KMS-11 (cell line): ENCODE data around the gene SLC10A7.

Experiments used
- H2AFZ ChIP-seq: fragments of 200-600 bp; sonication (generic); 2 replicates; pipeline ENCODE4 v1.6.1; 2016; ENCODE audit warnings: antibody characterized with exemption, mixed run types, low read depth
- H3K27ac ChIP-seq: fragments of 200-600 bp; sonication (generic); 2 replicates; pipeline ENCODE4 v1.6.1; 2016; ENCODE audit warnings: mild to moderate bottlenecking, mixed run types
- H3K27me3 ChIP-seq: fragments of 200-600 bp; sonication (generic); 2 replicates; pipeline ENCODE4 v1.6.1; 2017; ENCODE audit warnings: mild to moderate bottlenecking, low read depth, mixed run types, moderate library complexity; ENCODE audit not compliant: insufficient read depth
- H3K36me3 ChIP-seq: fragments of 200-600 bp; sonication (generic); 2 replicates; pipeline ENCODE4 v1.6.1; 2017; ENCODE audit warnings: mild to moderate bottlenecking, mixed run types; ENCODE audit not compliant: insufficient read depth
- H3K4me1 ChIP-seq: fragments of 200-600 bp; sonication (generic); 2 replicates; pipeline ENCODE4 v1.6.1; 2016; ENCODE audit warnings: mild to moderate bottlenecking, low read depth, mixed run types; ENCODE audit not compliant: poor library complexity, severe bottlenecking
- H3K4me2 ChIP-seq: fragments of 200-600 bp; sonication (generic); 2 replicates; pipeline ENCODE4 v1.7.0; 2016; ENCODE audit warnings: mild to moderate bottlenecking, mixed run types
- H3K4me3 ChIP-seq: fragments of 200-600 bp; sonication (generic); IDR thresholded peaks from 2 replicates; pipeline ENCODE4 v1.6.1; 2017; ENCODE audit warnings: low read depth, low read length, mixed read lengths; ENCODE audit not compliant: insufficient read depth
- H3K79me2 ChIP-seq: fragments of 200-600 bp; sonication (generic); 2 replicates; pipeline ENCODE4 v1.6.1; 2016; ENCODE audit warnings: low read depth, mixed run types; ENCODE audit not compliant: insufficient read depth
- H3K9ac ChIP-seq: fragments of 200-600 bp; sonication (generic); 2 replicates; pipeline ENCODE4 v1.6.1; 2016; ENCODE audit warnings: mild to moderate bottlenecking, mixed run types
- H4K20me1 ChIP-seq: fragments of 200-600 bp; sonication (generic); 2 replicates; pipeline ENCODE4 v1.6.1; 2016; ENCODE audit warnings: mild to moderate bottlenecking, mixed run types; ENCODE audit not compliant: insufficient read depth
- TF ChIP-seq, protein P1 (sequence below): fragments of 200-600 bp; sonication (generic); conservative IDR thresholded peaks from 2 replicates; pipeline ENCODE4 v1.6.1; 2017; ENCODE audit warnings: low read depth, mild to moderate bottlenecking, antibody characterized with exemption, low read length, moderate library complexity, mixed read lengths

The SLC10A7 gene

DNA sequence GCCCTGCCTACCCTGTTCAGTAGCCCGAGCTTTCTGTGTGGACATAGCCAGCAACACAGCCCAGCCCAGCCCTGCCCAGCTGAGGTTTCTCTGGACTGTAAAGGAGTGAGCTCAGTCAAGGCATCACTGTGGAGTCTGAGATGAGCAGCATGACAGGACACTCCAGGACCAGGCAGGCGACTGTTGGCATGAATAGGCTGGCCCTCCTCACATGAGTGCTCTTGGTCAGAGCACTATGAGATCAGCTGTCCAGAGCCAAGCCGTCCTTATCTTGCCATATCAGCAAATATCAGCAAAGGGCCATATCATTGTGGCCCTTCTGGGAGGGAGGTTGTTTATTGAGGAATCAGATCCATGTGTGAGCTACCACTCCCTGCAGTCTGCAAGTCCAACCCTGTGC lies 276.5 kb downstream of the SLC10A7 start:
- Histone ChIP-seq H3K4me3 (no peak overlapping the region), H3K27ac (no peak overlapping the region), H3K27me3 (no peaks in the 10 kb centered on the region)

DNA sequence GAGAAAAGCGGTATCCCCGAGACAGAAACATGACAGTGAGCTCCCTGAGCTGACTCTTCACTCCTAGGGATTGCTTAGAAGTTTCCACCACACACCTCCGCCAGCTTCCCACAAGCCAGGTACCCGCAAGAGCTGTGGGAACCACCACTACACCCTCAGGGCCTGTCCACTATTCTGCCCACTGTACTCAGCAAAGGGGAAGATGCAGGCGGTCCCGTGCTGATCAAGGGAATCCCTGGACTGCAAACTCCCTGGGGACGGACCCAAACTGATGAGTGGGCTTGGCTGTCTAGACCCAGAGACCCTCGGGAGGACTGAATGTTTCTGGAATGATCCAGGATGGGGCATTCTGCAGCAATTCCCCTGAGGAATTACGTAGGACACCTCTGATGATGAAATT lies 277.2 kb downstream of the SLC10A7 start:
- no peak overlapping the region for H3K9ac ChIP-seq
- H2AFZ ChIP-seq, result no peak overlapping the region
- no peaks in the 10 kb centered on the region for H3K36me3 ChIP-seq
- H3K79me2 ChIP-seq, result no peaks in the 10 kb centered on the region
- H3K4me1 ChIP-seq, result no peaks in the 10 kb centered on the region
- H3K4me3 ChIP-seq, result no peak overlapping the region
- no peaks in the 10 kb centered on the region for H4K20me1 ChIP-seq
- TF ChIP-seq, protein P1, sequence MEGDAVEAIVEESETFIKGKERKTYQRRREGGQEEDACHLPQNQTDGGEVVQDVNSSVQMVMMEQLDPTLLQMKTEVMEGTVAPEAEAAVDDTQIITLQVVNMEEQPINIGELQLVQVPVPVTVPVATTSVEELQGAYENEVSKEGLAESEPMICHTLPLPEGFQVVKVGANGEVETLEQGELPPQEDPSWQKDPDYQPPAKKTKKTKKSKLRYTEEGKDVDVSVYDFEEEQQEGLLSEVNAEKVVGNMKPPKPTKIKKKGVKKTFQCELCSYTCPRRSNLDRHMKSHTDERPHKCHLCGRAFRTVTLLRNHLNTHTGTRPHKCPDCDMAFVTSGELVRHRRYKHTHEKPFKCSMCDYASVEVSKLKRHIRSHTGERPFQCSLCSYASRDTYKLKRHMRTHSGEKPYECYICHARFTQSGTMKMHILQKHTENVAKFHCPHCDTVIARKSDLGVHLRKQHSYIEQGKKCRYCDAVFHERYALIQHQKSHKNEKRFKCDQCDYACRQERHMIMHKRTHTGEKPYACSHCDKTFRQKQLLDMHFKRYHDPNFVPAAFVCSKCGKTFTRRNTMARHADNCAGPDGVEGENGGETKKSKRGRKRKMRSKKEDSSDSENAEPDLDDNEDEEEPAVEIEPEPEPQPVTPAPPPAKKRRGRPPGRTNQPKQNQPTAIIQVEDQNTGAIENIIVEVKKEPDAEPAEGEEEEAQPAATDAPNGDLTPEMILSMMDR, result no peak
- H3K27me3 ChIP-seq, result no peaks in the 10 kb centered on the region
- no peak overlapping the region for H3K27ac ChIP-seq
- H3K4me2 ChIP-seq, result no peak overlapping the region

More for the DNA sequence above, 276.5 kb downstream of the SLC10A7 start:
- Histone ChIP-seq H3K9ac (no peak overlapping the region), H3K36me3 (no peaks in the 10 kb centered on the region), H3K4me1 (no peaks in the 10 kb centered on the region), H3K79me2 (no peaks in the 10 kb centered on the region), H3K4me2 (no peak overlapping the region), H2AFZ (no peak overlapping the region), H4K20me1 (no peaks in the 10 kb centered on the region)
- TF ChIP-seq, protein P1, result no peak

DNA sequence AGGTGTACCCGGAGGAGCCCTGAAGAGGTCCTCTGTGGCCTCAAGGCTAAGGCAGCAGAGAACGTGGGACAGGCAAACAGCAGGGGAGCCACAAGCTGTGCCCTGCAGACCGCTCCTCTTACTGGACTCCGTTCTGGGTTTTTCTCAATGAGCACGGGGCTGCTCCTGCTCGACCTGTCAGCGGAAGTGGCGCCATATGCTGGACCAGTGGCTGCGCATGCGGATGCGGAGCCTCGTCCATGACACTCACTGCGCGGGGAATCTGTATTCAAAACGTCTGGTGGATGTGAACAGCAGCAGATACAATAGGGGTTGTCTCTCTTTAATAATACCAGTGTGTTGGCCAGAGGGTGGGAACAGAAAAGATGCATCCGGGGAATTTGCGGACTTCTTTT lies 277.9 kb downstream of the SLC10A7 start:
- H3K36me3 ChIP-seq, result no peaks in the 10 kb centered on the region
- no peak overlapping the region for H3K27ac ChIP-seq
- H4K20me1 ChIP-seq, result no peaks in the 10 kb centered on the region
- no peak overlapping the region for H3K4me2 ChIP-seq
- TF ChIP-seq, protein P1, result no peak
- H3K9ac ChIP-seq, result no peak overlapping the region
- H3K4me1 ChIP-seq, result no peaks in the 10 kb centered on the region
- no peaks in the 10 kb centered on the region for H3K27me3 ChIP-seq
- H3K4me3 ChIP-seq, result no peak overlapping the region
- no peaks in the 10 kb centered on the region for H3K79me2 ChIP-seq
- H2AFZ ChIP-seq, result no peak overlapping the region

DNA sequence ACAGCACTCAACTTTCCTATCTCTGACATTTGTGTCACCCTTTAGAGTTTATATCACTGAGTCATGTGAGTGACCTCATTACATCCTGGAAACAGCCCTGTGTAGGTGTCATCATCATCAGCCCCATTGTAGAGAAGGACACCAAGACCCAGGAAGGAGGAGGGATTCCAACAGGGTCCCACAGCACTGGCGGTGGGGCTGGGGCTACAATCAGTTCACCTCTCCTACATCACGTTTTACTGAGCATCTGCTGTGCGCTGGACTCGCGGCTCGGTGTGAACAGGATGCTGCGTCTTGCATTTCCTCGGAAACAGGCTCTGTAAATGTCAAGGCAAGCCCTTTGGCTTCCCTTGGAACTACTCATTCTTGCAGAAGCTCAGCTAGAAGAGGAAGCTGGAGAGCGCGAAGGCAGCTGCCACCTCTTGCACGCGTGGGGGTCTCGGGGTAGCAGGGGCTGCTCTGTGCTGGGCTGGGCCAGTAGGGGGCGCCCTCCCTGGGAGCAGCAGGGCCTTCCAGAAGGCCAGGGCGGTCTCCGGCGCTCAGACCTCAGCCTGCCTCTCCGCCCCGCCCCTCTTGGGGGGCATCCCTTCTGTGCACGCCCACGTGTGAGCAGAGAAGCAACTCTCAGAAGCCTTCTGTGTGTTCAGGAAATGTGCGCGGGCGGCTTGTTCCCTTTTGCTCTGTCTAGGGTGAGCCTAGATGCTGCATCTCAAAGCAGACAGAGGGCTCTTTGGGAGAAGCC lies 278.4 kb downstream of the SLC10A7 start:
- Histone ChIP-seq H3K79me2 (no peaks in the 10 kb centered on the region), H3K27me3 (no peaks in the 10 kb centered on the region), H3K9ac (no peak overlapping the region), H4K20me1 (no peaks in the 10 kb centered on the region), H3K27ac (no peak overlapping the region), H3K4me2 (no peak overlapping the region), H3K36me3 (no peaks in the 10 kb centered on the region), H2AFZ (no peak overlapping the region), H3K4me3 (no peak overlapping the region), H3K4me1 (no peaks in the 10 kb centered on the region)
- TF ChIP-seq, protein P1, result peak; percentile 59
